SKM-1 treated with dmso at 0.1 percent for 144 hours (cell line): ENCODE measurements around the gene GCG.

Experiments used
- DNase-seq: peaks from one replicate; lab custom pipeline; 2025; ENCODE audit not compliant: unreplicated experiment; lab: John Stamatoyannopoulos, UW

The GCG gene

DNA sequence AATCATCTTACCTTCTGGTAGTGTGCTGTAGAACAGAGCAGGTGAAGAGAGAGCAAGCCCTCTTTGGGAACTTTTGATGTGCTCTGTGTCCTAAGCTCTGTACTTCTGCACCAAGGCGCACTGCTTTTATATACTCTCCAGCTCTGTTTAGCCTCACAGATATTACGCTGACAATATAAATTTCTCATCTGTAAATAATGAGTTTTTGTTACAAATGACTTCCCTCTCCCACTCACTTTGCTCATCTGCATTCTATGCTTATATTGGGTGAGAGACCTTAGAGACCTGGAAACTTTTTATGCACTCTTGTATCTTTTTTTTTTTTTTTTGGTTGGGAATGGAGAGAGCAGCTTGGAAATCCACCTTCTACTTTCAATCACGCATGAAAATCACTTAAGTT, at the start of gene GCG:
GCG (minus strand) TSS at position 101 of the 400 bp plus-strand sequence. CDS start 3,069 bp downstream, outside the sequence.
- DNase-seq = no peak

DNA sequence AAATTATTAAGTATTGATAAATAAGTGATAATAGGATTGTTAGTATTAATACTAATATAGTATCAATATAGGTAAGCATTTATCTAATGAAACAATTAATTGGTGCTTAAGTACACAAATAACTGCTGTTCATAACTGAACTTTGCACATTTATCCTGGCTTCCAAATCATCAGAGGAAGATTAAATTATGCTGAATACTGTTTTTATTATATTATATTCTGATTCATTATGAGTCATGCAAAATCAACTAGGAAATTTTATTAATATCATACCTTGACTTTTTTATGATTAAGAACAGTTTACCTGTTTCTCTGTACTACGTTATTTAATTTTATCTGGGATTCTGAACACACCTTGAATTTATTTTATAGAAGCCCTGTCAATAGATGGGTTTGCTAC, 48.6 kb upstream of the GCG start:
- no peak for DNase-seq

DNA sequence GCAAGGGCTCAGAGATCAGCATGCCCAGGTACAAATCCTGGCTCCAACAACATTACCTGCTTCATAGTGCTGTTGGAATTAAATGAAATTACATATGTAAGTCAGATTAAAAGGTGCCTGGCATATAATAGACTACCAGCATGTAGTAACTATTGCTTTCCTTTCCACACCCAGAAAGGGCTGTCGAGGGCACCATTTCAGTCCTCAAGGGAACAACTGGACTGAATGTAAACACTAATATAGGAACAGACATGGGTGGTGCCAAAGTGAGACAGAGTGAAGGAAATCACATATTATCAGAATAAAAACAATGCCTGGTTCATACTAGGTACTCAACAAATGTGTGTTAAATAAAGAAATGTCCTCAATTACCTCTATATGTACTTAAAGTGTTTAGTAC, 47.9 kb upstream of the GCG start:
- no peak for DNase-seq

DNA sequence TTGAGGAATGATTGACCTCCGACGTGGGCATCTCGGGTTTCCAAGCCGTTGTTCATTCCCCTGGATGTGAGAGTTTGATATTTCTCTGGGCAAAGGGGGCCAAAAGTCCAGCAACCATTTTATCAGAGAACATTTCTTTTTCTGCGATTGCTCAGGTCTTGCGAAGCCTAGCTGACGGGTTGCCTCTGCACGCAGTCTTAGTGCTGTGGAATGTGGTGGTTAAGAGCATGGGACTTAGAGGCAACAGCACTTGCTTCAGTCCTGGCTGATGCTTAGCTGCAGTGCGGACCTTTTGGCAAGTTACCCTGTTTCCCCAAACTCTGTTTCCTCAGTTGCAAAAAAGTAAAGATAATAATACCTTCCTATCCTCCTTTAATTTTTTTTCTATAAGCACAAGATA, 46.2 kb upstream of the GCG start:
- DNase-seq = no peak

DNA sequence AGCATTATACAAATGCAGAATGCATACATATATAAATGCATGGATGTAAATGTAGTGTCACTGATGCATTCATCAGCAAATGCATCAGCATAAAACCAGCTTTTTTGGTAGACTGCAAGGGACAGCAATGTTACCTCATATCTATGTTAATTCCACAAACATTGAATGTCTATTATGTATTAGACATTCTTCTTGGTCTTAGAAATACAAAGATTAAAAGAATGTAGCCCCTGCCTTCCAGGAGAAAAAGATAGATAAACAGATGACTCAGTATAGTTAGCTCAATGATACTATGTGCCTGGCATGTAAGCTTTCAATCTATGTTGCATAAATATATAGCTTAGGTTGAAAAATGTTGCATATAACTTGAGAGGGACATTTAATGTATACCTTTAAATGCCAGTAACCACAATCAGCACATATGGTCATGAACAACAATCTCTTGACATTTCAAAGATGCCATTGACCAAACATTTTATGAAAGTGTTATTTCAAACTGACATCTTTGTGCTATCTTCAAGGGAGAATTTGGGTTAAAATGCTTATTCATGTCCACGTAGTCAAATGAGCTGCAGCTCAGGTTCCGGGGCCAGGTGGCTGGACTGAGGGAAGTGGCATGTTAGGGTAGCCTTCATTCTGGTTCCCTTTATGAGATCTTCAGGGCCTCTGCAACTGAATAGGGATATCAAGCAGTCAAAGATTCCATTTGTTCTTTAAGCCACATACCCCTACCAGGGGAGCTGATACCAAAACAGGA, 45.2 kb upstream of the GCG start:
- no peak for DNase-seq

- DNase-seq = no peak
Observed at GRCh38 chr2:162196638-162197037, 44.6 kb upstream of the GCG start.

DNA sequence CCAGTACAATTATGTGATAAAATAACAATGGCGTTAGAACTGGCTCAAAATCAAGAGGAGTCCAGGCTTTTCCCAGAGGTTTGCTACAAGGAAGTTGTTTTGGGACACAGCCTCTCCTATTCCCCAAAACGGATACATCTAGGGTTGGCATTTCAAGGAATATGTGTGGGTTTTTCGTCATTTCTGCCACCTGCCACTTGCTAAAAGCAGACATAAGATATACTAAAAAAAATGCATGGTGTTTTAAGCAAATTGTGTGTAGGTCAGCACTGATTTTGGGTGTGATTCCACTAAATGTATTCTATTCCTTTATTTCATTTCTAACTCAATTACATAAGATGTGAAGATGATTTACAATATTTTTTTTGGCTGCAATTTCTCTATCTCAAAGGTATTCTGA, 36.4 kb upstream of the GCG start:
- DNase-seq = no peak

DNA sequence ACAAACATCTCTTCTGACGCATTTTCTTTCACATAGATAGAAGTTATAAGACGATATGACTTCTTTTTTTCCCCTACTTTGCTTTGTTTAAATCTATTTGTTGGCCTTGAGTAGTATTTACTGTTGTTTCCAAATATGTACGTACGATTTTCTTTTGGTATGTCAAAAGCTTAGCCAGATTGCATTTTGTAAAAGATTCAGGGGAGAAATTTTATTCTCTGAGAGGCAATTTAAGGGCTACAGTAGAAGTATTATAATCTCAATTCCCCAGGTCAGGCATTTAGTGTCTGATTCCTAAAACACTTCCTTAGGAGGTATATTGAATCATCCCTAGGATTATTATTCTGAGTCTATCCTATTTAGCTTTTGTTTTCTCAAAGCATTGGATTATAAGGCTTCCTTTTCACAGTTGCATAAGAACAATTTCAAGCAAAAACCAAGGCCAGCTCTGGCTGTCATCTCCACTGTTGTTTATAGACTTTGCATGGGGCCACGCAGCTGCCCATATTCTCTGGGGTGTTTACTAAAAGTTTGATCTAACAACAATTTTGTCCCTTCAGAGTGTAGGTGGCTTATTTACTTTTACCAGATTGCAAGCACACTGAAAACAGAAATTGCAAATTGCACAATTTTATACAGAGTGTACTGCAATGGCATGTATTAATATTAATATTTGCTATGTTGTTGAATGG, 33.6 kb upstream of the GCG start:
- no peak for DNase-seq

DNA sequence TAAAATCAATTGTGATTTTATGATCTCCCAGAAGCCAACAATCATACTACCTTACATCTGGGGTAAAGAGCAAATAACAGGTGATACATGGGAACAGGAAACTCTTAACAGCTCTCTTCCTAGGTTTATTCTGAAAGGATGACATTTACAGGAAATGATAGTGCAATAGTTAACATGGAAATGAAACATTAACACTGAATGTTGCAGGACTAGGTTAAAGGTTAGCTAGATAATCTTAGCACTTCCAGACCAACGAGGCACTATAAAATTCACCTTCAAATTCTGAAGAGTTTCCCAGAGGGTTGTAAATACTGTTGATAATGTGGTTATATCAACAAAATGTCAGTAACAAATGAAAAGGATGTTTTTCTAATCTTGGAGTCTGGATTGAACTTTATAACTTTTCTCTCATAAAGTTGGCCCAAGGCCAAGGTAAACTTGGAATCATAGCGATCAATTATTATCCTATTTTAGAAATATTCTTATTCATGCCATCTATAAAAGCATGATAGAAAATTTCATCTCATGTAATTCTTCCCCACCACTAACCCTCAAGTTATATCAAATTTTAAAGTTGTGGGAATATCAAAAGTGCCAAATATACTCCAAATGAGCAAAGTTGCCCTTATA, 32.9 kb upstream of the GCG start:
- DNase-seq = no peak

DNA sequence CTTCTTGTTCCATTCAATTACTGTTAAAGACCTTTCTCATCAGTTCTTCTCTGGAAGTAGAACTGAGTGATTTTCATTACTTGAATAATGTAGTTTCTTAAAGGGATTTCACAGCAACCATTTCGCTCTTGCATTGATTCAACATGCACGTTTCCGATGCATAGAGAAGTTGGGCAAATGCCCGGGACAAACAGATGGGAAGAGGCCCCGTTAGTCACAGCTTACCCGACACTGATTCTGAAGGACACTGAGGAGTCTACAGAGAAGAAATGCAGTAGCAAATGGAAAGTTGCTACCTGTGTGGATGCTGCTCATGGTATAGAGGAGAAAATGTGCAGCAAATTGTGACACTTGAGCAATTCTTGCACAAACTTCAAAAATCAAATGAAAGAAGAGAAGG, 32.3 kb upstream of the GCG start:
- DNase-seq = no peak

DNA sequence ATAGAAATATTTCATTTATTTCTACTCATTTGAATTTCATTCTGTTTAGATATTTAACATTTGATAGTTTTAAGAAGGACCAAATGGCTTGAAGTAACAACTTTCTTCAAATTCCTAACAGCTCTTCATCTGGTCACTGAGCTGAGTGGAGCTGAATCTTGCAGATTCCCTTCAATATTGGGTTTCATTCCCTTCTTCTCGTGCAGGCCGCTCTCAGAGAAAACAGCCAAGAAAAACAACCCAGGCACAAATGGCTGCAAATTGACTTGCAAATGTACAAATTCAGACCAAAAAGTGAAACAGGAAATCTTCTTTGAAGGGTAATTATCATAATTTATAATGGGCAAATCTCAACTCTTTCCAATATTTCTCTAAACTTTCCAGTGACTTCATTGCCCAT, 30.3 kb upstream of the GCG start:
- no peak for DNase-seq

DNA sequence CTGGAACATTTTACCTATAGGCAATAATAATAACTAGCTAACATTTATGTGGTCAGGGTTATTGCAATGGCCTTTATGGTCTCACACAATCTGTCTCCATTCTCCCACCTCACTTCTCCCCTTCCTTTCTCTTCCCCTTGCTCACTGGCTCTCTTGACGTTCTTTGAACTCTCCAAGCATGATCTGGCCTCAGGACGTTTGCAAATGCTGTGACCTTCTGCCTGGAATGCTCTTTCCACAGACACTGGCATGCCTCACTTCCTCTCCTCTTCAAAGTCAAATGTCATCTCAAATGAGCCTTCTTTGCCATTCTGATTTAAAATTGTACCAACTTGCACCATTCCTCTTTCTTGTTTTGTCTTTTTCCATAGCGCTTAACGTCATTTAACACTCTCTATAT, 25.3 kb upstream of the GCG start:
- no peak for DNase-seq

DNA sequence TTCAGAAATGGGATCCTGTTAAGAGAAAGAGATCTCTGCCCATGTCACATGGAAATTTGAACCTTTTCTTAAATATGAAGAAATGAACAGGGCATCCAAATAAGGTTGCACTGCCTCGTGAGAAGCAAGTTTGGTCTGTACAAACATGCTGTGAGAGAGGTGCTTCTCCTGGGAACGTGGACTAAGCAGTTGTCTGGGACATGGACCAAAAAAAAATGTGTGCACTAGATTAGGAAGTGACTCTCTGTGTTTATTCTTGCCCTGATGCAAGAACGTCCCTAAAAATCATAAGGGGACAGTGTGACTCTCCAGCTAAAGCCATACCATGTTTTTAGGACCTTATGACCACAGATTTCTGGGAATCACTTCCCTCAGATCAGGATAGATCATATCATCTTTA, 23.7 kb upstream of the GCG start:
- no peak for DNase-seq

- no peak for DNase-seq
Observed at GRCh38 chr2:162174746-162175145, 22.7 kb upstream of the GCG start.

DNA sequence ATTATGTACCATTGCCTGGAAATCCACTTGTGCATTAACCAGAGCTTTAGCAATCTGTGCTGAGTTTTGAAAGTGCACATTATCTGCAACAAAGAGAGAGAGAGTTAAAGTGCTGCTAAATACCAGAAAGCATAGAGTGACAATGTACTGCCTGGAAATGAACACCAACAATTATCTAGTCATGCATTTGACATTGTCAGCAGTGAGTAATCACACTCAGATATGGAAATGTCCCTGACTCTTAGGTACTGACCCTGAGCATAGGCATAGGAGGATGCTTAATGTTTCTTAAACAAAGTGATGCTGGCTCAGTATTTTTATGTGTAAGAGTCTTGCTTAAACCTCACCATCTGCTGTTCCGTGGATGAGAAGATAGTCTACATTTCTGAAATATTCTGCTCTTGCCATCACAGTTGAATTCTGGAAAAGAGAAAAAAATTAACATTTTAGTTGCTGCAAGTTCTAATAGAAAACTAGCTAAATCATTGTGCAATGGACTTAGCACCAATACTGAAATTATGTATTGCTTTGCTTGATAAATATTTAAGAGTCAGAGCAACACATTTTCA, 20.8 kb upstream of the GCG start:
- DNase-seq = no peak

- no peak for DNase-seq
Observed at GRCh38 chr2:162166745-162167144, 14.7 kb upstream of the GCG start.

GRCh38 chr2:162166174-162166573, 14.1 kb upstream of the GCG start:
- DNase-seq = no peak

- DNase-seq = no peak
Observed at GRCh38 chr2:162164802-162165201, 12.8 kb upstream of the GCG start.

DNA sequence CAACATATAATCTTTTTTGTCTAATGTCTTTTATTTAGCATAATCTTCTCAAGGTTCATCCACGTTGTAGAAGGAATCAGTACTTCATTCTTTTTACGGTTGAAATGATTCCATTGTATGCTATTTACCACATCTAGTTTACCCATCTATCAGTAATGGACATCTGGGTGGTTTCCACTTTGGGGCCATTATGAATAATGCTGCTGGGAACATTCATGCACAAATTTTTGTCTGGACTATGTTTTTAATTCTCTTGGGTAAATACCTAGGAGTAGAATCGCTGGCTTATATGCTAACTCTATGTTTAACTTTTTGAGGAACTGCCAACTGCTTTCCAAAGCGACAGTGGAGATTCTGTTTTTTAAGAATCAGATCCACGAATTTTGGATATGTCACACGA, 7.4 kb upstream of the GCG start:
- no peak for DNase-seq

- no peak for DNase-seq
Observed at GRCh38 chr2:162156149-162156548, 4.1 kb upstream of the GCG start.

DNA sequence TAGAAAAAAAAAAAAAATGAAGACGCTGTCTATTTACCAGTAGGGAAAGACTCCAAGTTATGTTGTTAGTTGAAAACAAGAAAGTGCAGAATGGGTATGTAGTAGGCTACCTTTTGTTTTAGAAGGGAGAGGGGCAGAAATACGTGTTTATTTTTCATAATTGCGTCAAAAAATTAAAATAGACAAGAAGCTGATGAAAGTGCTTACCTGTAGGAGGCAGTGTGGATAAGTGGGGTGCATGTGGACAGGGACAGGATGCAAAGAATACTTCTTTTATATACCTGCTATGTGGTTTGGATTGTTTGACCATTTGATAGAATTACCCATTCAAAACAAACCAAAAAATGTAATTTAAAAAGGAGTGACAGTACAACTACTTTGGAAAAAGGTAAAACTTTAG, 3.0 kb upstream of the GCG start:
- no peak for DNase-seq

DNA sequence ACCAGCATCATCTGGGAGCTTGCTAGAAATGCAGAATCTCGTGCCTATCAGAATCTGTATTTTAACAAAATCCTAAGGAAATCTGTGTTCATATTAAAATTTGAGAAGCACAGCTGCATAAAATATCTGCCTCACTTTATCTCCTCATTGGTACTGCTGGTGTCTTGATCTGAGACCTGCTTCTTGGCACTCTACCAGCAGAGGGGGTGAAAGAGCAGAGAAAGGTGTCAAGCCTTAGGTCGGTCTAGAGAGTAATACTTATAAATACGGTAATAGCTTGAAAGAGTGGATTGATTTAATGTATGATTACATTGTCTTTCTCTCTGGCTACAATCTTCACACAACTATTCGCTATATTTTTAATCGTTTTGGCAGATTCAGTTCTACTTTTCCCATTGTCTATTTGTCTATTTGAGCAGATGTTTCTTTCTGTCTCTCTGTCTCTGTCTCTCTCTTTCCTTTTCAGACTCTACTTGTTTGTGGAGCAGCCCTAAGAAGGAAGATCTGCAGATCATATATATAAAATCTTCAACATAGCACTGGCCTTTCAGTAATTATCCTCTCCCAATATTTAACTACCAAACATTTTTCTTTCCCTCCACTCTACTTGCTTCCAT, 1.7 kb upstream of the GCG start:
- peak; percentile 47 for DNase-seq
